Smooth muscle cell of the brain vasculature (primary cell): ENCODE results near the gene NDE1.

ENCODE experiments used
- DNase-seq: peaks from one replicate; pipeline ENCODE4 v3.0.0-alpha.2; 2012; ENCODE audit warnings: low read depth, low spot score

NDE1 gene

GRCh38 chr16:15736529-15736928 is 86.5 kb downstream of the NDE1 start:
- no peak for DNase-seq

GRCh38 chr16:15737140-15737644 is 87.1 kb downstream of the NDE1 start:
- DNase-seq, result no peak

- no peak for DNase-seq
Measured at GRCh38 chr16:15739464-15739863, 89.4 kb downstream of the NDE1 start.

- no peak for DNase-seq
Measured at GRCh38 chr16:15739950-15740349, 89.9 kb downstream of the NDE1 start.

- DNase-seq, result no peak
Measured at GRCh38 chr16:15741207-15741871, 91.3 kb downstream of the NDE1 start.

- no peak for DNase-seq
Measured at GRCh38 chr16:15742716-15743115, 92.7 kb downstream of the NDE1 start.

GRCh38 chr16:15743657-15744056 is 93.6 kb downstream of the NDE1 start:
- no peak for DNase-seq

GRCh38 chr16:15746332-15746731 is 96.3 kb downstream of the NDE1 start:
- no peak for DNase-seq

GRCh38 chr16:15747937-15748336 is 97.9 kb downstream of the NDE1 start:
- DNase-seq, result no peak

- no peak for DNase-seq
Measured at GRCh38 chr16:15748654-15749053, 98.6 kb downstream of the NDE1 start.

GRCh38 chr16:15749371-15749770 is 99.3 kb downstream of the NDE1 start:
- no peak for DNase-seq

GRCh38 chr16:15749985-15750384 is 99.9 kb downstream of the NDE1 start:
- no peak for DNase-seq

- DNase-seq, result no peak
Measured at GRCh38 chr16:15751940-15752339, 101.9 kb downstream of the NDE1 start.

GRCh38 chr16:15752717-15753488 is 102.9 kb downstream of the NDE1 start:
- DNase-seq, result no peak

GRCh38 chr16:15754821-15755534 is 104.9 kb downstream of the NDE1 start:
- no peak for DNase-seq

GRCh38 chr16:15757077-15757386 is 107.0 kb downstream of the NDE1 start:
- no peak for DNase-seq

GRCh38 chr16:15757630-15758251 is 107.7 kb downstream of the NDE1 start:
- DNase-seq, result no peak

GRCh38 chr16:15759070-15759469 is 109.0 kb downstream of the NDE1 start:
- DNase-seq, result no peak

GRCh38 chr16:15760129-15760528 is 110.1 kb downstream of the NDE1 start:
- DNase-seq, result no peak

GRCh38 chr16:15764112-15764511 is 114.1 kb downstream of the NDE1 start:
- no peak for DNase-seq

- DNase-seq, result no peak
Measured at GRCh38 chr16:15765116-15765515, 115.1 kb downstream of the NDE1 start.

- DNase-seq, result no peak
Measured at GRCh38 chr16:15765880-15766279, 115.8 kb downstream of the NDE1 start.
